GM23338 (cell line): ENCODE data around the gene SMAGP. TPM values are rescaled to one million over a fixed set of nuclear protein-coding genes. Genes with fewer than 3 reads are reported as not detected.

Source experiments
- ATAC-seq: fragments of 200-7000 bp; cut with Tn5 transposase; 3 replicates; pipeline ENCODE4 v1.9.1; 2020
- DNase-seq: peaks from one replicate; pipeline ENCODE4 v3.0.0-alpha.2; 2015; ENCODE audit warnings: low spot score
- H2AFZ ChIP-seq: fragments of 200-600 bp; sonication (generic); 2 replicates; pipeline ENCODE4 v1.8.0; 2016; ENCODE audit warnings: antibody characterized with exemption, mild to moderate bottlenecking, moderate library complexity
- H3F3A ChIP-seq: fragments of 200-600 bp; sonication (generic); replicated peaks from 2 replicates; pipeline ENCODE4 v1.8.0; 2017; ENCODE audit warnings: antibody characterized with exemption, mixed run types, low read depth
- H3K27ac ChIP-seq: fragments of 200-600 bp; sonication (generic); 2 replicates; pipeline ENCODE4 v1.6.1; 2016; ENCODE audit warnings: low read depth
- H3K27me3 ChIP-seq: fragments of 200-600 bp; sonication (generic); 2 replicates; pipeline ENCODE4 v1.8.0; 2016; ENCODE audit warnings: mild to moderate bottlenecking, mixed run types, moderate library complexity; ENCODE audit not compliant: insufficient read depth
- H3K36me3 ChIP-seq: fragments of 200-600 bp; sonication (generic); 2 replicates; pipeline ENCODE4 v1.8.0; 2016; ENCODE audit warnings: mild to moderate bottlenecking; ENCODE audit not compliant: insufficient read depth
- H3K4me1 ChIP-seq: fragments of 200-600 bp; sonication (generic); 2 replicates; pipeline ENCODE4 v1.8.0; 2016; ENCODE audit warnings: mild to moderate bottlenecking, moderate library complexity; ENCODE audit not compliant: insufficient read depth
- H3K4me2 ChIP-seq: fragments of 200-600 bp; sonication (generic); 2 replicates; pipeline ENCODE4 v1.7.1; 2017; ENCODE audit warnings: mixed run types
- H3K4me3 ChIP-seq: fragments of 200-600 bp; sonication (generic); 2 replicates; pipeline ENCODE4 v1.6.1; 2016; ENCODE audit warnings: mixed run types
- H3K79me2 ChIP-seq: fragments of 200-600 bp; sonication (generic); replicated peaks from 2 replicates; pipeline ENCODE4 v1.8.0; 2017; ENCODE audit warnings: mild to moderate bottlenecking; ENCODE audit not compliant: insufficient read depth
- H3K9me2 ChIP-seq: fragments of 200-600 bp; sonication (generic); 2 replicates; pipeline ENCODE4 v1.8.0; 2017; ENCODE audit not compliant: insufficient read depth
- H4K20me1 ChIP-seq: fragments of 200-600 bp; sonication (generic); replicated peaks from 2 replicates; pipeline ENCODE4 v1.8.0; 2017; ENCODE audit warnings: mild to moderate bottlenecking; ENCODE audit not compliant: insufficient read depth
- H3K27ac Mint-ChIP-seq: 2 replicates; pipeline ENCODE4 v1.8.0; 2020; ENCODE audit warnings: inconsistent platforms, mild to moderate bottlenecking, moderate library complexity, mixed read lengths
- H3K27me3 Mint-ChIP-seq: 3 replicates; pipeline ENCODE4 v1.8.0; 2022; ENCODE audit warnings: low read depth, mild to moderate bottlenecking, moderate library complexity, mixed read lengths, inconsistent platforms; ENCODE audit not compliant: insufficient read depth, poor library complexity
- H3K36me3 Mint-ChIP-seq: 3 replicates; pipeline ENCODE4 v1.8.0; 2021; ENCODE audit warnings: low read depth, mild to moderate bottlenecking, inconsistent platforms, moderate library complexity, mixed read lengths
- H3K4me1 Mint-ChIP-seq: 3 replicates; pipeline ENCODE4 v1.8.0; 2020; ENCODE audit warnings: mild to moderate bottlenecking, inconsistent platforms, mixed read lengths
- H3K4me3 Mint-ChIP-seq: 3 replicates; pipeline ENCODE4 v1.8.0; 2021; ENCODE audit warnings: moderate library complexity, mild to moderate bottlenecking, inconsistent platforms, mixed read lengths
- H3K9me3 Mint-ChIP-seq: 3 replicates; pipeline ENCODE4 v1.8.0; 2020; ENCODE audit warnings: moderate library complexity, mild to moderate bottlenecking, inconsistent platforms, mixed read lengths
- CTCF ChIP-seq, 2 experiments: fragments of 200-600 bp in 1 of 2; sonication (generic) in 1 of 2; conservative IDR thresholded peaks; 2 replicates each; pipeline versions ENCODE4 v1.5.1 to v1.6.1; 2016 to 2017; ENCODE audit warnings: antibody characterized with exemption in 2 of 2, low read depth in 2 of 2, mild to moderate bottlenecking in 2 of 2, moderate library complexity in 1 of 2
- EZH2 ChIP-seq: fragments of 200-600 bp; sonication (generic); IDR thresholded peaks from one replicate; pipeline ENCODE4 v1.8.0; 2017; ENCODE audit warnings: antibody characterized with exemption, mild to moderate bottlenecking, low read depth; ENCODE audit not compliant: unreplicated experiment
- EZH2phosphoT487 ChIP-seq: fragments of 200-600 bp; sonication (generic); IDR thresholded peaks from one replicate; pipeline ENCODE4 v1.8.1; 2018; ENCODE audit warnings: antibody characterized with exemption; ENCODE audit not compliant: unreplicated experiment
- JUNB ChIP-seq: IDR thresholded peaks from one replicate; pipeline ENCODE4 v1.6.1; 2016; ENCODE audit warnings: antibody characterized with exemption; ENCODE audit not compliant: unreplicated experiment
- NANOG ChIP-seq: IDR thresholded peaks from 2 replicates; pipeline ENCODE4 v1.6.1; 2016; ENCODE audit warnings: antibody characterized with exemption, borderline replicate concordance
- STAT1 ChIP-seq: IDR thresholded peaks from one replicate; pipeline ENCODE4 v1.6.1; 2016; ENCODE audit warnings: antibody characterized with exemption; ENCODE audit not compliant: unreplicated experiment
- ZNF114 ChIP-seq: fragments of 250-450 bp; sonication (Bioruptor Pico); IDR thresholded peaks from 2 replicates; pipeline ENCODE4 v1.5.0; 2020; ENCODE audit warnings: mild to moderate bottlenecking, moderate library complexity
- ZNF331 ChIP-seq: fragments of 250-450 bp; sonication (Bioruptor Pico); IDR thresholded peaks from 2 replicates; pipeline ENCODE4 v1.5.0; 2020; ENCODE audit warnings: low read depth, mild to moderate bottlenecking, moderate library complexity
- ZNF462 ChIP-seq: fragments of 250-450 bp; sonication (Bioruptor Pico); IDR thresholded peaks from 2 replicates; pipeline ENCODE4 v1.5.0; 2020; ENCODE audit warnings: mild to moderate bottlenecking, moderate library complexity
- polyA plus RNA-seq: library from polyadenylated mRNA; unstranded; fragments of >200 nt; fragmentation: Nextera tagmentation; extraction: Ambion mirVana; gene quantifications from 2 replicates; pipeline ENCODE4 v1.2.1, GENCODE V29; 2016
- total RNA-seq: library from RNA; depleted of rRNA; stranded (reverse); fragments of >200 nt; shearing (Covaris generic); gene quantifications from 2 replicates; pipeline ENCODE4 v1.2.3, GENCODE V29; 2014

The SMAGP gene
- total and polyA plus RNA-seq, 2 experiments from 2014 or later = 4.7 to 8.2 TPM

GRCh38 chr12:51242876-51243275 lies 27.3 kb downstream of the SMAGP start:
- Histone ChIP-seq H3K79me2 (peaks cover 23% of the 10 kb centered on the region), H3K4me3 (no peak overlapping the region), H3F3A (peaks cover 23% of the 10 kb centered on the region; the same call in 1 of the 2 replicates), H3K4me2 (no peak overlapping the region), H3K4me1 (peaks cover 24% of the 10 kb centered on the region), H2AFZ (no peak overlapping the region), H3K27ac (no peak overlapping the region), H3K27me3 (no peaks in the 10 kb centered on the region), H3K9me2 (no peaks in the 10 kb centered on the region), H4K20me1 (no peaks in the 10 kb centered on the region; the same call in 1 of the 2 replicates), H3K36me3 (peaks cover 34% of the 10 kb centered on the region)
- no peak overlapping the region for H3K4me3 Mint-ChIP-seq
- H3K27me3 Mint-ChIP-seq = peaks cover 14% of the 10 kb centered on the region
- ATAC-seq = no peak
- H3K27ac Mint-ChIP-seq = no peak overlapping the region
- H3K36me3 Mint-ChIP-seq = peaks cover 50% of the 10 kb centered on the region
- H3K9me3 Mint-ChIP-seq = no peaks in the 10 kb centered on the region
- peaks cover 31% of the 10 kb centered on the region for H3K4me1 Mint-ChIP-seq
- no peak for TF ChIP-seq NANOG
- DNase-seq = no peak

- H3K27me3 Mint-ChIP-seq = peaks cover 16% of the 10 kb centered on the region
- H3K4me1 ChIP-seq = peaks cover 17% of the 10 kb centered on the region
- no peak overlapping the region for H3K27ac ChIP-seq
- H3K9me2 ChIP-seq = no peaks in the 10 kb centered on the region
- H3K27me3 ChIP-seq = no peaks in the 10 kb centered on the region
- H3F3A ChIP-seq = peaks cover 20% of the 10 kb centered on the region; the same call in 1 of the 2 replicates
- H3K4me3 ChIP-seq = no peak overlapping the region
- ATAC-seq = no peak
- H3K27ac Mint-ChIP-seq = no peak overlapping the region
- H3K4me1 Mint-ChIP-seq = peaks cover 26% of the 10 kb centered on the region
- no peak overlapping the region for H3K4me3 Mint-ChIP-seq
- no peak for DNase-seq
- no peaks in the 10 kb centered on the region for H3K9me3 Mint-ChIP-seq
- no peak overlapping the region for H2AFZ ChIP-seq
- peaks cover 34% of the 10 kb centered on the region for H3K36me3 ChIP-seq
- TF ChIP-seq CTCF (conservative IDR thresholded peaks at IDR 0.05; ENCODE audit: low read depth in 2 of 2) = no peak
- no peak for TF ChIP-seq ZNF331 (CRISPR knock-in tag)
- no peak for TF ChIP-seq ZNF114 (CRISPR knock-in tag)
- TF ChIP-seq EZH2 = no peak
- peaks cover 23% of the 10 kb centered on the region for H3K79me2 ChIP-seq
- H4K20me1 ChIP-seq = no peaks in the 10 kb centered on the region; the same call in 1 of the 2 replicates
- H3K4me2 ChIP-seq = no peak overlapping the region
- peaks cover 50% of the 10 kb centered on the region for H3K36me3 Mint-ChIP-seq
Observed at GRCh38 chr12:51242120-51242519, 28.1 kb downstream of the SMAGP start.

GRCh38 chr12:51240971-51241370 lies 29.2 kb downstream of the SMAGP start:
- Histone ChIP-seq H3K79me2 (peaks cover 23% of the 10 kb centered on the region), H3K27me3 (no peaks in the 10 kb centered on the region), H3K27ac (no peak overlapping the region), H3K4me3 (no peak overlapping the region), H3K4me1 (peaks cover 5% of the 10 kb centered on the region), H3K9me2 (no peaks in the 10 kb centered on the region), H2AFZ (no peak overlapping the region), H3K36me3 (peaks cover 34% of the 10 kb centered on the region), H3F3A (peaks cover 20% of the 10 kb centered on the region; the same call in 1 of the 2 replicates), H3K4me2 (no peak overlapping the region), H4K20me1 (no peaks in the 10 kb centered on the region; the same call in 1 of the 2 replicates)
- H3K4me1 Mint-ChIP-seq = peaks cover 23% of the 10 kb centered on the region
- H3K9me3 Mint-ChIP-seq = no peaks in the 10 kb centered on the region
- H3K36me3 Mint-ChIP-seq = peaks cover 50% of the 10 kb centered on the region
- ATAC-seq (no peak), DNase-seq (no peak)
- H3K4me3 Mint-ChIP-seq = no peak overlapping the region
- H3K27me3 Mint-ChIP-seq = peaks cover 14% of the 10 kb centered on the region
- H3K27ac Mint-ChIP-seq = no peak overlapping the region
- TF ChIP-seq EZH2 = no peak
- no peak for TF ChIP-seq EZH2phosphoT487
- TF ChIP-seq STAT1 = no peak
- TF ChIP-seq ZNF331 (CRISPR knock-in tag) = no peak
- no peak for TF ChIP-seq NANOG
- no peak for TF ChIP-seq ZNF462 (CRISPR knock-in tag)
- TF ChIP-seq JUNB = no peak
- no peak for TF ChIP-seq ZNF114 (CRISPR knock-in tag)
